Mucosa of rectum (tissue), 2 donors: ENCODE results near the gene CCDC167.

Experiments used
- H3K27ac ChIP-seq, 2 donors: one replicate each; pipeline ENCODE4 v1.7.0; 2013; ENCODE audit warnings: inconsistent platforms in 2 of 2, low read depth in 2 of 2, low read length in 2 of 2
- H3K27me3 ChIP-seq, 2 donors: one replicate each; pipeline ENCODE4 v1.7.0; 2013; ENCODE audit warnings: low read length in 2 of 2; ENCODE audit not compliant: control insufficient read depth in 2 of 2, insufficient read depth in 2 of 2
- H3K36me3 ChIP-seq, 2 donors: one replicate each; pipeline ENCODE4 v1.7.0; 2013; ENCODE audit warnings: low read length in 2 of 2; ENCODE audit not compliant: control insufficient read depth in 2 of 2, insufficient read depth in 2 of 2
- H3K4me1 ChIP-seq, 2 donors: one replicate each; pipeline ENCODE4 v1.7.0; 2013; ENCODE audit warnings: low read length in 2 of 2, mild to moderate bottlenecking in 1 of 2; ENCODE audit not compliant: control insufficient read depth in 2 of 2, insufficient read depth in 2 of 2
- H3K4me3 ChIP-seq, 2 donors: one replicate each; pipeline ENCODE4 v1.7.0; 2013; ENCODE audit warnings: low read length in 2 of 2
- H3K9ac ChIP-seq, 2 donors: one replicate each; pipeline ENCODE4 v1.7.0; 2013; ENCODE audit warnings: low read length in 2 of 2, low read depth in 1 of 2, mild to moderate bottlenecking in 1 of 2
- H3K9me3 ChIP-seq, 2 donors: one replicate each; pipeline ENCODE4 v1.7.0; 2013; ENCODE audit warnings: low read length in 2 of 2; ENCODE audit not compliant: control insufficient read depth in 2 of 2
- donor health status: healthy.
- donor health status: Normal muscosa, but diverticular disease.

The CCDC167 gene

DNA sequence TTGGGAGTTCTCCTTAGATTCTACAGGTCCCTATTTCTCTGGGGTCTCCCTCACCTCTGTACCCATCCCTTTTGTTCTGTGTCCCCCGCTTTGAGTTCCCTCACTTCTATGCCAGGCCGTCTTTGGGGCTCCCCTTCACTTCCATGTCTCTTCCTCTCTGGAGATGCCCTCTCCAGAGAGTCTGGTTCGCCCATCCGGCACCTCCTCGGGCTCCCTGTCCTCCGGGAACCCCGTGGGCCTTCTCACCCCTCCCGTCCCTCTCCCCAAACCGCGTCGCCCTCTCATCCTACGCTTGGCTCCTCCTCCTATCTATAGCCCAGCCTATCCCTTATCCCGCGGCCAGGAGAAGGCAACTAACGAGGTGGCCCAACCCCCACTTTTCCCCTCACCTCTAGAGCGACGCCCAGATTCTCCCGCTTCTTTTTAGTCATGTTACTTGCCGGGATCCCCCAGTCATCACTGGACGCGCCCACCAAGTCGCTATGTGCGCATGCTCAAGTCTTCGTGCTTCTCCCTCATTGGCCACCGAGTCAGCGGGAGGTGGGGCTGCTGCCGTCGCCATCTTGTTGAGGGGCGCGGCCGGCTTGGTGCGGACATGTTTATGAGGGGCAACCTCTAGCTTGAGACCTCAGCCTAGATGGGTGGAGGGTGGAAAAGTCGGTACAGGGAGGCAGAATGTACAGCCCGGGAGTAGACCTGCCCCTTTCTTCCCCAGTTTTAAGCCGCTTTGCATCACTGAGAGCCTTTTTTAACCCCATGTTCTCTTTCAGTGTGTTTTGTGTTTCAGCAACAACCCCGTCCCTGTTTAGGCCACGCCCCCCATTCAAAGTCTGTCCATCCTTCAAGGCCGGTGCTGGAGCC lies at the start of gene CCDC167:
TSS of gene CCDC167 (minus strand) at position 461 of the 861 bp plus-strand sequence. CDS start at position 431, 30 bp downstream.
- Histone ChIP-seq H3K36me3 (peaks cover 0 to 2% of the 10 kb centered on the region in 2 donors), H3K9ac (peak within 1 kb of the TSS; percentile 73 to 82), H3K27ac (peak within 1 kb of the TSS; percentile 2 to 13), H3K4me1 (peaks cover 5 to 7% of the 10 kb centered on the region in 2 donors), H3K27me3 (no peaks in the 10 kb centered on the region), H3K9me3 (no peaks in the 10 kb centered on the region), H3K4me3 (peak within 1 kb of the TSS; percentile 81 to 90)

DNA sequence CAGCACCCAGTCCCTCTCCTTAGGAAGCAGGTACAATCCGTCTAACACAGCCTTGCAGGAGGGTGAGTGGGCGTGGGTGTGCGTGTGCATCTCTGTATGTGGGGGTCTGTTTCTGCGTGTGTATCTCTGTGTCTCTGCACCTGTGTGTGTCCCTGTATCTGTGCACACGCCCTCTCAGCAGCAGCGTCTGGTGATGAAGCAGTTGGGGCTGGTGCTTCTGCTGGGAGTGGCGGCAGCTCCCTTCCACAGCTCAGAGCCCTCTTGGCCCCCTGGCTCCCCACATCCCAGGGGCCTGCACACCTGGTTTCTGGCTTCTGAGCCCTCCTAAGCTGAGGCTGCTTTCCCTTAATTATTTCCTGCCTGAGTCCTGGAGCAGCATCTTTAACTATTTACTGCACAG lies 49.5 kb upstream of the CCDC167 start:
- H3K9me3 ChIP-seq: no peaks in the 10 kb centered on the region
- no peak overlapping the region for H3K27ac ChIP-seq
- peaks cover 2 to 9% of the 10 kb centered on the region in 2 donors for H3K27me3 ChIP-seq
- no peaks in the 10 kb centered on the region for H3K36me3 ChIP-seq
- H3K4me1 ChIP-seq: no peaks in the 10 kb centered on the region
- no peak overlapping the region for H3K9ac ChIP-seq
- H3K4me3 ChIP-seq: no peak overlapping the region

DNA sequence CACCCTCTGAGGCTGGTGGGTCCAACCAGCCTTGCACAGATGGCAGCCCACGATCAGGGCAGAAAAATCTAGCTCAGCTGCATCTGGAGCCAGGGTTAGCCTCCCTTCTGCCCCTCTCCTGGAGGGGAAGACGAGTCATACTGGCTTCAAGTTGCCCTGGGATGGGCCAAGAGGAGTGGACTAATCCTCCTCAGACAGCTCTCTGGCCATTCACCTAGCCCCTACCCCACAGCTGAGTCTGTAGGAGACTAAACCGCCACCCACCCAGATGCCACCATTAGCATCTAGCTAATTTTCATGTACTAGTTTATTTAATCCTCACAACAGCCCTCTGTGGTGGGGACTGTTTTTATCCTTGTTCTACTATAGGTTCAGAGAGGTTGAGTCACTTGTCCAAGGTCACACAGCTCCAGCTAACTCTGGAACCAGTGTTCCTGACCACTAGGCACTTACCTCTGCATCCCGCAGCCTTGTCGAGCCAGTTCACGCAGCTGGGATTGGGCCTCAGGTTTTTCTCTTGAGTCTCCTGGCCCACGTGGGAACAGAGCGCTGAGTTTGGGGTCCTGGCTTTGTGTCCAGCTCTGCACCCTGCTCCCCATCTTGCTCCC lies 48.5 kb upstream of the CCDC167 start:
- H3K4me3 ChIP-seq: no peak overlapping the region
- no peaks in the 10 kb centered on the region for H3K36me3 ChIP-seq
- no peaks in the 10 kb centered on the region for H3K9me3 ChIP-seq
- no peaks in the 10 kb centered on the region for H3K4me1 ChIP-seq
- no peak overlapping the region for H3K9ac ChIP-seq
- H3K27ac ChIP-seq: no peak overlapping the region
- peaks cover 2 to 9% of the 10 kb centered on the region in 2 donors for H3K27me3 ChIP-seq

DNA sequence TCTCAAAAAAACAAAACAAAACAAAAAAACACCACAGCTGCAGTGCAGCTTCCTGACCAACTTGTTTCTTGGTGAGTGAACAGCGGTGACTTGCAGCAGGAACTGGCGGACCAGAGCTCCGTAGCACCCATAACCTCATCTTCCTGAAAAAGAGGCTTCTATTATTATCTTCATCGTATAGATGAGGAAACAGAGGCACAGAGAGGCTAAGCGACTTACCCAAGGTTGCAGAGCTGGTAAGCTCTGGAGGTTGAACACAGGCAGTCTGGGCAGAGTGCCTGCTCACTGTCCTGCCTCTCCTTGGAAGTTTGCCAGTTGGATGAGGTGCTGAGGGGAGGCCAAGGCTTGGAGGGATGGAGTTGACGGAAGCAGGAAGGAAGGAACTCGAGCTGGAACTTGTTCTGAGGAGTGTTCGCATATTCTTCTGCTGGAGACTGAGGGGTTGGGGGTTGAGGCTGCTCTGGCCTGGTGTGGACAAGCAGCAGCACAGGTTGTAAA lies 47.9 kb upstream of the CCDC167 start:
- Histone ChIP-seq H3K9me3 (no peaks in the 10 kb centered on the region), H3K4me3 (no peak overlapping the region), H3K36me3 (no peaks in the 10 kb centered on the region), H3K27me3 (peaks cover 2 to 7% of the 10 kb centered on the region in 2 donors), H3K9ac (no peak overlapping the region), H3K4me1 (no peaks in the 10 kb centered on the region), H3K27ac (no peak overlapping the region)

DNA sequence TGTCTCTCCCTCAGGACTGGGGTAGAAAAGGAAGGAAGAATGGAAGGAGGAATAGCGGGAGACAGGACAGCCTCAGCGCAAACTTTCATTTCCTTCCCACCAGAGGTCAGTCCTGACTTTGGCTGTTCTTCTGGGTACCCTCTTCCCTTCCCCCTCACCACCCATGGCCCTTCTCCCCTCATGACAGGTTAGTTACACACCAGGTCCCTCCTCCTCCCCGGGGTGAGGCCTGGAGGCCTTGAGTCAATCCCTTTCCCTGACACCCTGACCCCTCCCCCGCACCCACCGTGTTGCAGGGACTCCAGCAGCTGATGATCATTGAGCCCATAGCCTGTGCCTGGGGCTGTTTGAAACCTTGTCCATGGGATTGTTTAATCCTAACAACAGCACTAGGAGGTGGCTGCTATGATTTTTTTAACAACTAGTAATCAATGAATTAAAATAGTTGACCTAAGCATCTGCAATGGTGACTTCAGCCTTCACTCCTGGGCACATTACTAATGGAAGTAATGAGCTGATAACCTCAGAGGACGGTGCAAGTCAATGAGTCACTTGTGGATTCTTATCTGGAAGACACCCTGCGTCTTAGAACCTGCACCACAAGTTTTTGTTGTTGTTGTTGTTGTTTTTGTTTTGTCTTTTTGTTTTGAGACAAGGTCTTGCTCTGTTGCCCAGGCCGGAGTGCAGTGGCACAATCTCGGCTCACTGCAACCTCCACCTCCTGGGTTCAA lies 46.6 kb upstream of the CCDC167 start:
- H3K4me3 ChIP-seq: no peak overlapping the region
- peaks cover 0 to 7% of the 10 kb centered on the region in 2 donors for H3K27me3 ChIP-seq
- no peaks in the 10 kb centered on the region for H3K4me1 ChIP-seq
- no peak overlapping the region for H3K9ac ChIP-seq
- H3K27ac ChIP-seq: no peak overlapping the region
- no peaks in the 10 kb centered on the region for H3K9me3 ChIP-seq
- no peaks in the 10 kb centered on the region for H3K36me3 ChIP-seq

DNA sequence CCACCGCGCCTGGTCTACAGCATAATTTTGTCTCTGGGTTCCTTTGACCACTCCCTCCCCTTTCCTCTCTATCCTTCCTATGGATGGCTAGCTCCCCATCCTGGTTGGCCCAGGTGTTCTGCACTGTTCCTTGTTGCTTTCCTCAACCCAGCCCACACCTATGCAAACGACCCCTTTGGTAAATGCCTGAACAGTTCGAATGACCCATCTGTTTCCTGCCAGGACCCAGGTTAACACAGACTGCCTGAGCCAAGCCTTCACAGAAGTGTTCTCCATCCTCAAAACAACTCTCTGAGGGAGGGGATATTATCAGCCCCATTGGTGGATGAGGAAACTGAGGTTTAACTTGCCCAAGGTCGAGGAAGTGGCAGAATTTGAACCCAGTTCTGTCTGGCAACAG lies 44.8 kb upstream of the CCDC167 start:
- Histone ChIP-seq H3K4me3 (no peak overlapping the region), H3K36me3 (no peaks in the 10 kb centered on the region), H3K27me3 (peaks cover 0 to 3% of the 10 kb centered on the region in 2 donors), H3K9me3 (no peaks in the 10 kb centered on the region), H3K4me1 (no peaks in the 10 kb centered on the region), H3K9ac (no peak overlapping the region), H3K27ac (no peak overlapping the region)

DNA sequence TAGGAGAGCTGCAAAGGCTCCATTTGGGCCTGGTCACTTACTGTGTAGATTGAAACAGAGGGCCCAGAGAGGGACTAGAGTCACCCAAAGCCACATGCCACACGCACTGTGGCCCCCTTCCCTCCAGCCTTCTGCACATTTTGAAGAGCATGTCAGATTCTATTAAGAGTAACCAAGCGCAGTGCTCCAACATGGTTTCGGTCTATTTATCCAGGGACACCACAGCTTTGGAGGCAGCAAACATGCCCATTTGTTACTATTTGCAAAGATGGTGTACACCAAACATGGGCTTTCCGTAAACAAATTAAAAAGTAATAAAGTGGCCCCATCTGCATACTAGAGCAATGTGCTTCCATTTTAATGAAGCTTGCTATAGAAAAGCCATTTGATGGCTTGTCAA lies 43.7 kb upstream of the CCDC167 start:
- H3K36me3 ChIP-seq: no peaks in the 10 kb centered on the region
- H3K4me3 ChIP-seq: no peak overlapping the region
- no peak overlapping the region for H3K27ac ChIP-seq
- no peaks in the 10 kb centered on the region for H3K4me1 ChIP-seq
- no peak overlapping the region for H3K9ac ChIP-seq
- no peaks in the 10 kb centered on the region for H3K9me3 ChIP-seq
- H3K27me3 ChIP-seq: peaks cover 3% of the 10 kb centered on the region in 2 donors

DNA sequence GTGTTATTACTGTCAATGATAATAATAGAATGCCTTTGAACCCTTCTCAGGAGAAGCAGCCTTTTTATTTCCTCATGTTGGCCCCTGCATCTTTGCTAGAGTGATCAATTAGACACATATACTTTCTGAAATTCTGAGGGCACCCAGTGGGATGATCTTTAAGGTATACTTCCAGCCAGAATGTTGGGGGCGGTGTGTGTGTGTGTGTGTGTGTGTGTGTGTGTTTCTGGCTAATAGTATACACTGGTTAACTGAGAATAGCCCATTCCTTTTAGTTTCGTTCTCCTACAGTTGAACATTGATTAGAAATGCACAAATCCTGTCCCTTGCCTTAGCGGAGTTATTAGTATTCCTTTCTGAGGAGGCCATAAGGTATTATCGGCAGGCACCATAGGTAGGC lies 41.7 kb upstream of the CCDC167 start:
- Histone ChIP-seq H3K9me3 (no peaks in the 10 kb centered on the region), H3K36me3 (no peaks in the 10 kb centered on the region), H3K4me3 (no peak overlapping the region), H3K27me3 (peaks cover 17 to 18% of the 10 kb centered on the region in 2 donors), H3K9ac (no peak overlapping the region), H3K4me1 (no peaks in the 10 kb centered on the region), H3K27ac (no peak overlapping the region)

DNA sequence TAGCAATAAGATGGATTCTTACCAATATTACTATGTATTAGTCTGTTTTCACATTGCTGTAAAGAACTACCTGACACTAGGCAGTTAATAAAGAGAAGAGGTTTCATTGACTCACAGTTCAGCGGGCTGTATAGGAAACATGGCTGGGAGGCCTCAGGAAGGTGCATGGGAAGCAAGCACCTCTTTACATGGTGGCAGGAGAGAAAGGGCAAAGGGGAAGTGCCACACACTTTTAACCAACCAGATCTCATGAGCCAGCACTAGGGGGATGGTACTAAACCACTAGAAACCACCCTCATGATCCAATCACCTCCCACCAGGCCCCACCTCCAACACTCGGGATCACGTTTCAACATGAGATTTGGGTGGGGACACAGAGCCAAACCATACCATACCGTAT lies 40.7 kb upstream of the CCDC167 start:
- H3K4me3 ChIP-seq: no peak overlapping the region
- H3K9me3 ChIP-seq: no peaks in the 10 kb centered on the region
- no peak overlapping the region for H3K9ac ChIP-seq
- H3K27ac ChIP-seq: no peak overlapping the region
- H3K36me3 ChIP-seq: no peaks in the 10 kb centered on the region
- peaks cover 0 to 4% of the 10 kb centered on the region in 2 donors for H3K4me1 ChIP-seq
- peaks cover 22 to 26% of the 10 kb centered on the region in 2 donors for H3K27me3 ChIP-seq

DNA sequence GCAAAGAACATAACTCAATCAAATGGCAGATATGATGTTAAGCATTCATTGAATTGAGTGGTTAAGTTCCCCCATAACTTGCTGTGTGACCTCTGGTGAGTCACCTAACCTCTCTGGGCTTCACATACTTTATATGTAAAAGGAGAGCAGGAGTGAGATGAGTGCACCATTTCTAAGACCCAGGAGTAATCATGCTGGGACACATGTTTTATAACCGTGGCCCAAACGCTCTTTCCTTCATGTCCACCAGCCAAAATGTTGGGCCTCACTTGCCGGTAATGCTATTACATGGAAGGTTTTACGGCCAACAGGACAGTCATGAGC lies 40.3 kb upstream of the CCDC167 start:
- Histone ChIP-seq H3K9me3 (no peaks in the 10 kb centered on the region), H3K27me3 (peaks cover 26 to 30% of the 10 kb centered on the region in 2 donors), H3K4me3 (no peak overlapping the region), H3K27ac (no peak overlapping the region), H3K9ac (no peak overlapping the region), H3K36me3 (no peaks in the 10 kb centered on the region), H3K4me1 (peaks cover 0 to 6% of the 10 kb centered on the region in 2 donors)
